Spleen (tissue), 7 donors: ENCODE measurements around the gene ACY1.

Experiments
- POLR2A ChIP-seq, 3 donors: fragments of 450-650 bp; IDR thresholded peaks; one replicate each; pipeline ENCODE4 v1.5.1; 2017; ENCODE audit warnings: antibody characterized with exemption in 3 of 3, mild to moderate bottlenecking in 1 of 3
- POLR2AphosphoS5 ChIP-seq, 3 donors: sonication (generic); formaldehyde crosslinking; IDR thresholded peaks; one replicate each; pipeline ENCODE4 v1.5.1; 2017; ENCODE audit warnings: antibody characterized with exemption in 3 of 3
- TF ChIP-seq, protein P1 (sequence below), 11 experiments: fragments of 200-600 bp in 7 of 11; fragments of 450-650 bp in 4 of 11; sonication (generic) in 4 of 11; IDR thresholded peaks in 8 of 11; conservative IDR thresholded peaks in 3 of 11; 1 replicate in 7 of 11; 2 replicates in 4 of 11; pipeline versions ENCODE4 v1.4.0 to v1.8.0; 2016 to 2021; ENCODE audit warnings: antibody characterized with exemption in 11 of 11, inconsistent platforms in 4 of 11, mild to moderate bottlenecking in 1 of 11
- donor health status: DM: no; HTN: no; CAD: no; lungs with moderate emphysema.
- donor health status: DM: no; HTN: no; CAD: no.
- donor health status: DM: no; HTN: no; CAD: no.

DNA sequence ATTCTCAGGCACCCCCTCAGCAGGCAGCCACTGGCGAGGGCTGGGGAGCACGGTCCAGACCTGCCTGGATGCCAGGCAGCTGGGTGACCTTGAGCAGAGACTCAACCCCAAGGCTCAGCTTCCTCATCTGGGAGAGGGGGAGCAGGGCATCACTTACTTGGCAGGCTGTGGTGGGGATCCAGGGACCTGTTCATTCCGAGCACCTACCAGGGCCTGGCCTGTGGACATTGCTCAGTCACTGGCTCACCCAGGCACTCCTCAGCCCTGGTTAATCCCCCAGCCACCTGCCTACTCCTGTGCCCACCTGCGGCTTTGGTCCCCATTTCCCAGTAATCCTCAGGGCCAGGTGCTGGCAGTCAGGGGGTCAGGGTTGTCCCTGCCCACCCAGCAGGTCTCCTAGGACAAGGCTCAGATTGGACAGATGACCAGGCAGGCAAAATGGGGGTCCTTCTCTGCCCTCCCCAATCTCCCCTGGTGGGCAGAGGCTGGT is 21.6 kb downstream of the ACY1 start:
- no peak for TF ChIP-seq POLR2A (IDR thresholded peaks at IDR 0.05)
- TF ChIP-seq, protein P1, sequence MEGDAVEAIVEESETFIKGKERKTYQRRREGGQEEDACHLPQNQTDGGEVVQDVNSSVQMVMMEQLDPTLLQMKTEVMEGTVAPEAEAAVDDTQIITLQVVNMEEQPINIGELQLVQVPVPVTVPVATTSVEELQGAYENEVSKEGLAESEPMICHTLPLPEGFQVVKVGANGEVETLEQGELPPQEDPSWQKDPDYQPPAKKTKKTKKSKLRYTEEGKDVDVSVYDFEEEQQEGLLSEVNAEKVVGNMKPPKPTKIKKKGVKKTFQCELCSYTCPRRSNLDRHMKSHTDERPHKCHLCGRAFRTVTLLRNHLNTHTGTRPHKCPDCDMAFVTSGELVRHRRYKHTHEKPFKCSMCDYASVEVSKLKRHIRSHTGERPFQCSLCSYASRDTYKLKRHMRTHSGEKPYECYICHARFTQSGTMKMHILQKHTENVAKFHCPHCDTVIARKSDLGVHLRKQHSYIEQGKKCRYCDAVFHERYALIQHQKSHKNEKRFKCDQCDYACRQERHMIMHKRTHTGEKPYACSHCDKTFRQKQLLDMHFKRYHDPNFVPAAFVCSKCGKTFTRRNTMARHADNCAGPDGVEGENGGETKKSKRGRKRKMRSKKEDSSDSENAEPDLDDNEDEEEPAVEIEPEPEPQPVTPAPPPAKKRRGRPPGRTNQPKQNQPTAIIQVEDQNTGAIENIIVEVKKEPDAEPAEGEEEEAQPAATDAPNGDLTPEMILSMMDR (IDR thresholded peaks at IDR 0.05 in 8 of 11, conservative IDR thresholded peaks at IDR 0.05 in 3 of 11) = no peak
- no peak for TF ChIP-seq POLR2AphosphoS5 (IDR thresholded peaks at IDR 0.05)
